LNCaP clone FGC (cell line): ENCODE measurements around the gene NDUFAF8.

Experiments used
- DNase-seq: peaks from one replicate; pipeline ENCODE4 v3.0.0-alpha.2; 2011; ENCODE audit warnings: low read depth
- H3K4me3 ChIP-seq: 2 replicates; pipeline ENCODE4 v1.5.1; 2011; ENCODE audit warnings: mild to moderate bottlenecking, low read depth, low read length, control low read depth
- CTCF ChIP-seq: IDR thresholded peaks from 2 replicates; pipeline ENCODE4 v1.5.1; 2012; ENCODE audit warnings: mild to moderate bottlenecking; ENCODE audit not compliant: control insufficient read depth, insufficient read depth; ENCODE audit errors: extremely low read depth

The NDUFAF8 gene

GRCh38 chr17:81197409-81197795 lies 41.7 kb upstream of the NDUFAF8 start:
- DNase-seq = no peak
- TF ChIP-seq CTCF = no peak
- no peak overlapping the region for H3K4me3 ChIP-seq

GRCh38 chr17:81197831-81198490 lies 41.2 kb upstream of the NDUFAF8 start:
- TF ChIP-seq CTCF = no peak
- DNase-seq = no peak
- no peak overlapping the region for H3K4me3 ChIP-seq

GRCh38 chr17:81198826-81199481 lies 40.2 kb upstream of the NDUFAF8 start:
- no peak for DNase-seq
- H3K4me3 ChIP-seq = no peak overlapping the region
- TF ChIP-seq CTCF = no peak

GRCh38 chr17:81199482-81199830 lies 39.7 kb upstream of the NDUFAF8 start:
- no peak for DNase-seq
- no peak overlapping the region for H3K4me3 ChIP-seq
- no peak for TF ChIP-seq CTCF

GRCh38 chr17:81200201-81200600 lies 38.9 kb upstream of the NDUFAF8 start:
- DNase-seq = no peak
- H3K4me3 ChIP-seq = no peak overlapping the region
- TF ChIP-seq CTCF = no peak

GRCh38 chr17:81200695-81201580 lies 38.2 kb upstream of the NDUFAF8 start:
- peak; percentile 41 for DNase-seq
- H3K4me3 ChIP-seq = no peak overlapping the region
- TF ChIP-seq CTCF = peak; percentile 66
